CD4-positive, alpha-beta T cell treated with Interleukin-4 for 1 hour (primary cell): ENCODE data around the gene TCEAL1.
"Not testable (repeated sequence)": the region's sequence is repeated elsewhere in the genome, so short reads cannot be mapped to it uniquely, and the experiment has no call there.

Experiments
- DNase-seq, 2 donors: peaks; one replicate each; pipeline ENCODE4 v3.0.0-alpha.2; 2020 to 2022

The TCEAL1 gene

GRCh38 chrX:103637604-103638338 is 9.0 kb downstream of the TCEAL1 start:
- no peak for DNase-seq

DNA sequence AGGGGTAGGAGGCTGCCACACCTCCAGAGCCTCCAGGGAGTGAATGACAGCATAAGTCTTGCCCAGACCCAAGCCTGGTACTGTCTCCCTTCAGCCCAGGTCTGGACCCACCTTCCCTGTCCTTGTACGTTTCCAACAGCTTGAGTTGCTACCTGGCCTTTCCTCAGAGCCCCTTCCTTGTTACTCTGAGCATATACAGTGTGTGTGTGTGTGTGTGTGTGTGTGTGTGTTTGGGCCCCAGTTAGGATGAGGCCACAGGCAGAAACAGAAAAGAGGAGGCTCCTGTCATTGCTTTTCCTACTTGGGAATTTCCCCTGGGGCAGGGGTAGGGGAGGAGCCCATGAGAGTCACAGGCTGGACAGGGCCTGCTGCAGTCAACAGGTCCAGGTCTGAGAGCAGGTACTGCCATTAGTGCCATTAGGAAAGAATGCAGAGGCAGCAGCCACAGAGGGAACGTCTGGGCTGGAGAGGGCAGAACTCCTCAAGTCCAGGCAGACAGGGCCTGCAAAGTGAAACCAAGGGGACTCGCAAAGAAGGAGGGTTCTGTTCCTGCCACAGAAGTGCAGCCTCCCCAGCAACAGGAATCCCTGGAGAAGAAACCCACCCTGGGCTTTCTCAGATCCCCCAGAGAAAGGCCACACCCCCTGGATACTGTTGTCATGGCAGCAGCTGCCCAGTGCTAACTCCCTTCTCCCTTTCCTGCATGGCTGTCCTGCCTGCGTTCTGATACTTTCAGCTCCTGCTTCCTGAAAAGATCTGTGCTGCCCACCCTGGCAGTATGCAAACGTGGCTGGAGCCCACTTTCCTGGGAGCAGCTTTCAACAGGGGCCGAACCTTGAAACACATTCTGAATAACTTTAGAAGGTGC is 9.9 kb downstream of the TCEAL1 start:
- DNase-seq = not testable (repeated sequence)

- DNase-seq = no peak
Measured at GRCh38 chrX:103640401-103641155, 11.8 kb downstream of the TCEAL1 start.

DNA sequence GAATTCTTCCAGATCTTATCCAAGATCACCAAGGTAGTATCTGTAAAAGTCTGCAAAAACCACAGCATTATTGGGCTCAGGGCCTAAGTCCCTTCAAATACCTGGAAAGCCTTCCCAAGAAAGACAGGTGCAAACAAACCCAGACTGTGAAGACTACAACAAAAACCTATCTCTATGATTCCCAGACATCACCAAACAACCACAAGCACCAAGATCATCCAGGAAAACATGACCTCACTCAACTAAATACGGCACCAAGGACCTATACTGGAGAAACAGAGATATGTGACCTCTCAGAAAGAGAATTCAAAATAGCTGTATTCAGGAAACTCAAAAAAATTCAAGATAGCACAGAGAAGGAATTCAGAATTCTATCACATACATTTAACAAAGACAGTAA is 15.3 kb downstream of the TCEAL1 start:
- DNase-seq = no peak

DNA sequence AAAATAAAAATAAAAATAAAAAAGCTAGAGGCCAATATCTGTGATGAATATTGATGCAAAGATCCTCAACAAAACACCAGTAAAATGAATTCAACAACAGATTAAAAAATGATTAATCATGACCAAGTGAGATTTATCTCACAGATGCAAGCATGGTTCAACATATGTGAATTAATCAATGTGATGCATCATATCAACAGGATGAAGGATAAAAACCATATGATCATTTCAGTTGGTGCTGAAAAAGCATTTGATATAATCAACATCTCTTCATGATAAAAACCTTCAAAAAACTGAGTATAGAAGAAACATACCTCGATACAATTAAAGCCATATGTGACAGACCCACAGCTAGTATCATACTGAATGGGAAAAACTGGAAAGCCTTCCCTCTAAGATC is 18.9 kb downstream of the TCEAL1 start:
- DNase-seq = no peak

- no peak for DNase-seq
Measured at GRCh38 chrX:103651151-103651773, 22.5 kb downstream of the TCEAL1 start.

GRCh38 chrX:103655230-103656000 is 26.6 kb downstream of the TCEAL1 start:
- DNase-seq = not testable (repeated sequence)

DNA sequence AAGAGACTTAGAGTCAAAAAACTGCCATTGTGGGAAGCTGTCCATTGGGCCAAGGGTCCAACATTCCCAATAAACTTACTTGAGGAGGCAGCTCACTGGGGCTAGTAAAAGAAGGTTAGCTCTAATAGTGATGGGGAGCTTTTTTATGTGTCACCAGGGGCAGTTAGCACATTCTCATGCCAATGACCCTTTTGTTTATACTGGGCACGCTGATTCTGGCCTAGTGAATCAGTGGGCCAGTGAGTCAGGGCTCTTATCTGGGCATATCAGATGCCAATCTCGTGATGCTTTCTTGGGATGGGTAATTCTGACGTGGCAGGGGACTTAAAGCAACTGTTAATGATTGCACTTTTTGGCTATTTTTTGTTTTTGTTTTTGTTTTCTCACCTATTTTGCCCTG is 27.8 kb downstream of the TCEAL1 start:
- DNase-seq = no peak

DNA sequence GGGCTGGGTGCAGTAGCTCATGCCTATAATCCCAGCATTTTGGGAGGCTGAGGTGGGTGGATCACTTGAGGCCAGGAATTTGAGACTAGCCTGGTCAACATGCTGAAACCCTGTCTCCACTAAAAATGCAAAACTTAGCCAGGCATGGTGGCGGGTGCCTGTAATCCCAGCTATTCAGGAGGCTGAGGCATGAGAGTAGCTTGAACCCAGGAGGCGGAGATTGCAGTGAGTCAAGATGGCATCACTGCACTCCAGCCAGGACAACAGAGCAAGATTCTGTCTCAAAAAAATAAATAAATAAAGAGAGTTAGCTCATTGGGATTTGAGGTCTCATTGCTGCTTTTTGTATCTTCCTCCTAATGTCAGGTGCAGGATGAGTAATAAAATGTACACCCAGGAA is 28.3 kb downstream of the TCEAL1 start:
- DNase-seq = not testable (repeated sequence)

GRCh38 chrX:103658681-103659433 is 30.1 kb downstream of the TCEAL1 start:
- DNase-seq = no peak

DNA sequence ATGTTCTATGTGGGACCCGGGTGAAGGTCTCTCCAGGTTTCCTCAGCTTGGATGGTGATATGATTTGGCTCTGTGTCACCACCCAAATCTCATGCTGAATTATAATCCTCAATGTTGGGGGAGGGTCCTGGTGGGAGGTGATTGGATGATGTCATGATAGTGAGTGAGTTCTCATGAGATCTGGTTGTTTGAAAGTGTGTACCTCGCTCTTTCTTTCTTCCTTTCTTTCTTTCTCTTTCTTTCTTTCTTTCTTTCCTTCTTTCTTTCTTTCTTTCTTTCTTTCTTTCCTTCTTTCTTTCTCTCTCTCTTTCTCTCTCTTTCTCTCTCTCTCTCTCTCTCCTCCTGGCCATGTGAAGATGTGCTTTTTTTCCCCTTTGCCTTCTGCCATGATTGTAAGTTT is 30.7 kb downstream of the TCEAL1 start:
- not testable (repeated sequence) for DNase-seq

DNA sequence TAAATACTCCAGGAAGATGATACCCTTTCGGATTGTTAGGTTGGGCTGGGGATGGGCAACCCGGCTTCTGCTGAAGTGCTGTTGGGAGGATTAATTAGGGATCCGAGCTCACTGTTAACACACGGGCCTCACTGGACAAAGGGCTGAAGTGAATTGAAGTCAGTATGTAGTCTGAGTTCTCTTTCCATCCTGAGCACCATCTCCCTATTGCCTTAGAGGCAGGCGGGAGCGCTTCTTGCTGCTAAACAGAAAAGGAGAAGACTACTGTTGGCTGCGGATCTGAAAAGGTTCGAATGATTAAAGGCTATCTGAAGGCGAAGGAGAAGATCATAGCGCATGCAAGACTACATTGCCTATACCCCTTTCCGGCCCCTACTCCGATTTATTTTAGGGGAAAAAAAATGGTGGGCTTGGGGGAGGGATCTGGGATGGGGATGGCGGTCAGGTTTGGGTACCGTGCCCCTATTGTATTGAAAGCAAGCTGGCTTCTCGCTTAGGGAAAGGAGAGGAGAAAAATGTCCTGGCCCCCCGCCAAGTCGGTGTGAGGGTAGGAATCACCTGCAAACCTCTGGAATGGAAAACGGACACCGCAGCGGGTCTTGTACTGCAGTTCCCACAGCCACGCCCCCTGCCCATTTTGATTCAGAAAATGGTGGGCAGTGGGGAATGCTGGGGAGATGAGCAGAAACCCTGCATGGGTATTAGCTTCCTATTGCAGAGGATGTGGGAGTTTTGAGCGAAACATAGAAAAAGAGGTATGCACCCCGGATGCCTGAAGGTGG is 35.4 kb downstream of the TCEAL1 start:
- no peak for DNase-seq

GRCh38 chrX:103666202-103667107 is 37.7 kb downstream of the TCEAL1 start:
- DNase-seq = no peak

GRCh38 chrX:103669745-103670144 is 41.0 kb downstream of the TCEAL1 start:
- DNase-seq = no peak

GRCh38 chrX:103674531-103675454 is 46.0 kb downstream of the TCEAL1 start:
- DNase-seq = no peak

- DNase-seq = no peak
Measured at GRCh38 chrX:103678199-103678993, 49.6 kb downstream of the TCEAL1 start.
